ENCODE data around the gene GYS2.

Gene GYS2

DNA sequence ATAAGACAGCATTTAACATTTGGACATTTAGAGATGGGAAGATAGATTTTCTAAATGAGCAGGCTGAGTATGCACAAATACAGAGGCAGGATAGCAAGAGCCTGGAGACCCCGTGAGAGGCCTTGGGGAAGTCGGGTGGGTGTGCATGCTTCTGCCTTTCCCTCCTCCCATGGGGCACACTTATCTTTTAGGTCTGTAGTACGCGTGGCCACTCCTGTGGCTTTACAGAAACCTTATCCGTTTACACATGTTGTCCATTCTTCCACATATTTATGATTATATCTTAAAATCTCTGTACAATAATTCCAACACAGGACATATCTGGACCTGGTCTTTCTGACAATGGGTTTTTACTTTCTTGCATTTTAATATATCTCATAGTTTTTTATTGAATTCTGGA is 33.6 kb downstream of the GYS2 start:
- Histone ChIP-seq H3K36me3 (ENCODE audit: low read depth) (no peaks in the 10 kb centered on the region), H3K4me3 (ENCODE audit: severe bottlenecking) (no peak overlapping the region), H3K4me1 (ENCODE audit: insufficient read depth, poor library complexity, severe bottlenecking) (no peaks in the 10 kb centered on the region), H3K27ac (ENCODE audit: poor library complexity, severe bottlenecking) (no peak overlapping the region), H3K27me3 (ENCODE audit: insufficient read depth, poor library complexity, severe bottlenecking) (no peaks in the 10 kb centered on the region), H3K9me3 (ENCODE audit: severe bottlenecking) (no peaks in the 10 kb centered on the region)
- TF ChIP-seq, protein P1, sequence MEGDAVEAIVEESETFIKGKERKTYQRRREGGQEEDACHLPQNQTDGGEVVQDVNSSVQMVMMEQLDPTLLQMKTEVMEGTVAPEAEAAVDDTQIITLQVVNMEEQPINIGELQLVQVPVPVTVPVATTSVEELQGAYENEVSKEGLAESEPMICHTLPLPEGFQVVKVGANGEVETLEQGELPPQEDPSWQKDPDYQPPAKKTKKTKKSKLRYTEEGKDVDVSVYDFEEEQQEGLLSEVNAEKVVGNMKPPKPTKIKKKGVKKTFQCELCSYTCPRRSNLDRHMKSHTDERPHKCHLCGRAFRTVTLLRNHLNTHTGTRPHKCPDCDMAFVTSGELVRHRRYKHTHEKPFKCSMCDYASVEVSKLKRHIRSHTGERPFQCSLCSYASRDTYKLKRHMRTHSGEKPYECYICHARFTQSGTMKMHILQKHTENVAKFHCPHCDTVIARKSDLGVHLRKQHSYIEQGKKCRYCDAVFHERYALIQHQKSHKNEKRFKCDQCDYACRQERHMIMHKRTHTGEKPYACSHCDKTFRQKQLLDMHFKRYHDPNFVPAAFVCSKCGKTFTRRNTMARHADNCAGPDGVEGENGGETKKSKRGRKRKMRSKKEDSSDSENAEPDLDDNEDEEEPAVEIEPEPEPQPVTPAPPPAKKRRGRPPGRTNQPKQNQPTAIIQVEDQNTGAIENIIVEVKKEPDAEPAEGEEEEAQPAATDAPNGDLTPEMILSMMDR (IDR thresholded peaks at IDR 0.05; ENCODE audit: poor library complexity, severe bottlenecking): no peak
- DNase-seq (ENCODE audit: low spot score): no peak
- ATAC-seq (ENCODE audit: low read depth): no peak

GRCh38 chr12:21568115-21568514 is 36.5 kb downstream of the GYS2 start:
- Histone ChIP-seq H3K36me3 (ENCODE audit: low read depth) (no peaks in the 10 kb centered on the region), H3K27ac (ENCODE audit: poor library complexity, severe bottlenecking) (no peak overlapping the region), H3K27me3 (ENCODE audit: insufficient read depth, poor library complexity, severe bottlenecking) (no peaks in the 10 kb centered on the region), H3K4me1 (ENCODE audit: insufficient read depth, poor library complexity, severe bottlenecking) (no peaks in the 10 kb centered on the region), H3K4me3 (ENCODE audit: severe bottlenecking) (no peak overlapping the region), H3K9me3 (ENCODE audit: severe bottlenecking) (no peaks in the 10 kb centered on the region)
- DNase-seq (ENCODE audit: low spot score) (no peak), ATAC-seq (ENCODE audit: low read depth) (no peak)
- TF ChIP-seq, protein P1 (IDR thresholded peaks at IDR 0.05; ENCODE audit: poor library complexity, severe bottlenecking): no peak

DNA sequence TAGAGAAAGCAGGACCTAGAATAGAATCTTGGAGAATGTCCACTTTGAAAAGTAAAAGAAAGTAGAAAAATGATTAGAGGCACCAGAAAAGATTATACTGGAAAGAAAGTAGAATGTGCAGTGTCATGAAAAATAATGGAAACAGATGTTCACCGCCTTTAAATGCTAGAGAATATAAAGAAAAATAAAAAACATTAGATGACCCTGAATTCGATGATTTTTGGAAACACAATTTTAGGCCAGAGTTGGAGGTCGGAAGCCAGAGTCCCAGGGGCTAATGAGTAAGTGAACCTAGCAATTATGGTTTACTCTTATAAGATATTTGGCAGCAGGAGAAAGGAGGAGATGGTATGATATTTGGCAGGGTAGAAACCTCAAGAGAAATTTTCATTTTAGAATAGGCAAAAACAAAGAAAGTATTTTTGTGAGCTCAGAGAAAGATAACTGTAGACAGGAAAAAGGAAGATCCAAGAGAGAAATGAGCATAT is 37.7 kb downstream of the GYS2 start:
- Histone ChIP-seq H3K36me3 (ENCODE audit: low read depth) (no peaks in the 10 kb centered on the region), H3K4me1 (ENCODE audit: insufficient read depth, poor library complexity, severe bottlenecking) (no peaks in the 10 kb centered on the region), H3K4me3 (ENCODE audit: severe bottlenecking) (no peak overlapping the region), H3K27me3 (ENCODE audit: insufficient read depth, poor library complexity, severe bottlenecking) (no peaks in the 10 kb centered on the region), H3K9me3 (ENCODE audit: severe bottlenecking) (no peaks in the 10 kb centered on the region), H3K27ac (ENCODE audit: poor library complexity, severe bottlenecking) (no peak overlapping the region)
- ATAC-seq (ENCODE audit: low read depth): no peak
- no peak for DNase-seq (ENCODE audit: low spot score)
- TF ChIP-seq, protein P1 (IDR thresholded peaks at IDR 0.05; ENCODE audit: poor library complexity, severe bottlenecking): no peak

- no peak overlapping the region for H3K27ac ChIP-seq (ENCODE audit: poor library complexity, severe bottlenecking)
- DNase-seq (ENCODE audit: low spot score) (no peak), ATAC-seq (ENCODE audit: low read depth) (no peak)
- no peaks in the 10 kb centered on the region for H3K9me3 ChIP-seq (ENCODE audit: severe bottlenecking)
- H3K36me3 ChIP-seq (ENCODE audit: low read depth): no peaks in the 10 kb centered on the region
- H3K4me3 ChIP-seq (ENCODE audit: severe bottlenecking): no peak overlapping the region
- no peaks in the 10 kb centered on the region for H3K4me1 ChIP-seq (ENCODE audit: insufficient read depth, poor library complexity, severe bottlenecking)
- no peaks in the 10 kb centered on the region for H3K27me3 ChIP-seq (ENCODE audit: insufficient read depth, poor library complexity, severe bottlenecking)
- TF ChIP-seq, protein P1 (IDR thresholded peaks at IDR 0.05; ENCODE audit: poor library complexity, severe bottlenecking): no peak
These were observed 38.3 kb downstream of the GYS2 start for GRCh38 chr12:21566223-21566906.

GRCh38 chr12:21562859-21563258 is 41.8 kb downstream of the GYS2 start:
- Histone ChIP-seq H3K27me3 (ENCODE audit: insufficient read depth, poor library complexity, severe bottlenecking) (no peaks in the 10 kb centered on the region), H3K9me3 (ENCODE audit: severe bottlenecking) (no peaks in the 10 kb centered on the region), H3K27ac (ENCODE audit: poor library complexity, severe bottlenecking) (no peak overlapping the region), H3K4me1 (ENCODE audit: insufficient read depth, poor library complexity, severe bottlenecking) (peaks cover 16% of the 10 kb centered on the region), H3K4me3 (ENCODE audit: severe bottlenecking) (no peak overlapping the region), H3K36me3 (ENCODE audit: low read depth) (no peaks in the 10 kb centered on the region)
- DNase-seq (ENCODE audit: low spot score): no peak
- TF ChIP-seq, protein P1 (IDR thresholded peaks at IDR 0.05; ENCODE audit: poor library complexity, severe bottlenecking): no peak
- ATAC-seq (ENCODE audit: low read depth): no peak

Measured in RWPE2 (cell line).